Measurements from ENCODE around the gene SF3B5. TPM values are rescaled to one million over a fixed set of nuclear protein-coding genes. Genes with fewer than 3 reads are reported as not detected.

The SF3B5 gene
- total RNA-seq, 2 donors from 2014 or later = 198 to 212 TPM

DNA sequence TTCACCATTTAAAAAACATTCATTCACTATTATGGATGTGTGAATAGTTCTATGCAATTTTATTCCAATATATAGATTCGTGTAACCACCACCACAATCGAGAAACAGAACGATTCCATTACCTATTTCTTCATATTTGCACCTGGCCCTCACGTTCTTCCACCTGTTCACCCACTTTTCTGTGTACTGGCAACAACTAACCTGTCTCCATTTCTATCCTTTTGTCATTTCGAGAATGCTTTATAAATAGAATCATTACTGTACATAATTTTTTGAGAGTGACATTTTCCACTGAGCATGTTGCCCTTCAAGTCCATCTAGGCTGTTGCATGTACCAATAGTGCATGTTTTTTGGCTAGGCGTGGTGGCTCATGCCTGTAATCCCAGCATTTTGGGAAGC, 31.7 kb upstream of the SF3B5 start:
- WGBS = 89% methylated on average over 6 of the region's 6 CpGs
- TF ChIP-seq POLR2AphosphoS5 (IDR thresholded peaks at IDR 0.05) = no peak
- no peak for TF ChIP-seq POLR2A (IDR thresholded peaks at IDR 0.05)
- TF ChIP-seq, protein P1, sequence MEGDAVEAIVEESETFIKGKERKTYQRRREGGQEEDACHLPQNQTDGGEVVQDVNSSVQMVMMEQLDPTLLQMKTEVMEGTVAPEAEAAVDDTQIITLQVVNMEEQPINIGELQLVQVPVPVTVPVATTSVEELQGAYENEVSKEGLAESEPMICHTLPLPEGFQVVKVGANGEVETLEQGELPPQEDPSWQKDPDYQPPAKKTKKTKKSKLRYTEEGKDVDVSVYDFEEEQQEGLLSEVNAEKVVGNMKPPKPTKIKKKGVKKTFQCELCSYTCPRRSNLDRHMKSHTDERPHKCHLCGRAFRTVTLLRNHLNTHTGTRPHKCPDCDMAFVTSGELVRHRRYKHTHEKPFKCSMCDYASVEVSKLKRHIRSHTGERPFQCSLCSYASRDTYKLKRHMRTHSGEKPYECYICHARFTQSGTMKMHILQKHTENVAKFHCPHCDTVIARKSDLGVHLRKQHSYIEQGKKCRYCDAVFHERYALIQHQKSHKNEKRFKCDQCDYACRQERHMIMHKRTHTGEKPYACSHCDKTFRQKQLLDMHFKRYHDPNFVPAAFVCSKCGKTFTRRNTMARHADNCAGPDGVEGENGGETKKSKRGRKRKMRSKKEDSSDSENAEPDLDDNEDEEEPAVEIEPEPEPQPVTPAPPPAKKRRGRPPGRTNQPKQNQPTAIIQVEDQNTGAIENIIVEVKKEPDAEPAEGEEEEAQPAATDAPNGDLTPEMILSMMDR (IDR thresholded peaks at IDR 0.05) = no peak

DNA sequence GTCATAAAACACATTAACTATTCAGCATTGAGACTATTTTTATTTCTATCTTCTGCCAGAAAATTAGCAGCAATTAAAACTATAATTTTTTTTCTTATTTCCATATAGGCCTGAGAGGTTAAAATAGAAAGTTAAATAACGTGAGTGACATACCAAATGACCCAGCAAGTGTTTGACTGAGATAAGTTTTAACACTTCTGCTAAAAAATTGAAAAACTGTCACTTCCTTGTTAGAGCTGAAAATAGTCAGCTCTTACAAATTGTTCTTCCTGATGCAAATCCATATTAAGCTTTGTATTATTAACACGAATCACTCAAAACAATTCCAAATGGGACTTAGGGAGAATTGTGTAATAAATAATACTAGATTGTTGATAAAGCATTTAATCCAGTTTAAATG, 28.5 kb upstream of the SF3B5 start:
- H3K9me3 ChIP-seq = no peaks in the 10 kb centered on the region
- H3K27me3 ChIP-seq (replicated peaks; ENCODE audit: insufficient read depth) = no peaks in the 10 kb centered on the region
- H3K27ac ChIP-seq = no peak overlapping the region
- intact Hi-C loops (cut with DNase I) = no loop called here
- no peak for DNase-seq (ENCODE audit: low spot score)
- no peak overlapping the region for H3K4me3 ChIP-seq
- TF ChIP-seq POLR2AphosphoS5 (IDR thresholded peaks at IDR 0.05) (no peak), POLR2A (IDR thresholded peaks at IDR 0.05) (no peak)
- TF ChIP-seq, protein P1 (IDR thresholded peaks at IDR 0.05) = no peak
- H3K36me3 ChIP-seq = no peaks in the 10 kb centered on the region
- no peaks in the 10 kb centered on the region for H3K4me1 ChIP-seq (replicated peaks)
- WGBS = 83% methylated on average over 2 of the region's 2 CpGs

More for the DNA sequence above, 31.7 kb upstream of the SF3B5 start:
- no peaks in the 10 kb centered on the region for H3K9me3 ChIP-seq
- no peaks in the 10 kb centered on the region for H3K4me1 ChIP-seq (replicated peaks)
- DNase-seq (ENCODE audit: low spot score) = no peak
- no peaks in the 10 kb centered on the region for H3K36me3 ChIP-seq
- H3K4me3 ChIP-seq = no peak overlapping the region
- H3K27ac ChIP-seq = no peak overlapping the region
- no peaks in the 10 kb centered on the region for H3K27me3 ChIP-seq (replicated peaks; ENCODE audit: insufficient read depth)
- intact Hi-C loops (cut with DNase I) = no loop called here

DNA sequence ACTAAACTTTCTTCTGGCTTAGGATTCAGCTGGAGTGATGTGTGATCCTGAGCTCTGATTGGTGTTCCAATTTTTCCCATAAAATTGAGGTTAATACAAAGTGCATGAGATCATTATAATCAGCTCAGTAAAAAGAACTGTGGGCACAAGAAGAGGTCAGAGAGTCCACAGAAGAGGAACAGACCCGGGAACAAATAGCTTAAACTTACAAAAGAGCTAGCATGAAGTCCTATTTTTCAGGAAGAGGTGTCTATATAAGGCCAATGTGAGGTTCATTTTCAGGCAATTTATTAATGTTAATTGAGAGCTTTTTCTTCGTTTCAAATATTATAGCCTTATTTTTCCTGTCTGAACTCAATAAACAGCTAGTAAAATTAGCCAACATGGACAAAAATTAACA, 28.0 kb upstream of the SF3B5 start:
- TF ChIP-seq POLR2A (IDR thresholded peaks at IDR 0.05) (no peak), POLR2AphosphoS5 (IDR thresholded peaks at IDR 0.05) (no peak)
- TF ChIP-seq, protein P1 (IDR thresholded peaks at IDR 0.05) = no peak
- intact Hi-C loops (cut with DNase I) = no loop called here
- H3K9me3 ChIP-seq = no peaks in the 10 kb centered on the region
- DNase-seq (ENCODE audit: low spot score) = no peak
- 51% methylated on average over 2 of the region's 2 CpGs for WGBS
- no peaks in the 10 kb centered on the region for H3K4me1 ChIP-seq (replicated peaks)
- H3K36me3 ChIP-seq = no peaks in the 10 kb centered on the region
- no peak overlapping the region for H3K4me3 ChIP-seq
- no peaks in the 10 kb centered on the region for H3K27me3 ChIP-seq (replicated peaks; ENCODE audit: insufficient read depth)
- H3K27ac ChIP-seq = no peak overlapping the region

DNA sequence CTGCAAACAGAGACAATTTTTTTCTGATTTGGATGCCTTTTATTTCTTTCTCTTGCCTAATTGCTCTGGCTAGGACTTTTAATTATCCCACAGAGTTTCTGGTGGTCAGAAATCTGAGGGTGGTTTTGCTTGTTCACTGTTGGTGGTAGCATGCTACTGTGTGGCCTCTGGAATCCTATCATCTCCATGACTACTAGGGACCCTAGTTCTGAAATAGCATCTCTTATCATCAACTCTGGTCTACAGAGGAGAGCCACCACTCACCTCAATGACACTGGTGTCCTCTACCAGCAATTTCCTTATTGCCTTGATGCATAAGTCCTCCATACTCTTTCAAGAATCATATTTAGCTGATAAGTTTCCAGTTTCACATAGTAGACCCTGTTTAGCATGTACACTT, 27.5 kb upstream of the SF3B5 start:
- Histone ChIP-seq H3K4me1 (replicated peaks) (no peaks in the 10 kb centered on the region), H3K27ac (no peak overlapping the region), H3K4me3 (no peak overlapping the region), H3K27me3 (replicated peaks; ENCODE audit: insufficient read depth) (no peaks in the 10 kb centered on the region), H3K9me3 (no peaks in the 10 kb centered on the region), H3K36me3 (no peaks in the 10 kb centered on the region)
- no peak for DNase-seq (ENCODE audit: low spot score)
- intact Hi-C loops (cut with DNase I) = no loop called here
- TF ChIP-seq, protein P1 (IDR thresholded peaks at IDR 0.05) = no peak

DNA sequence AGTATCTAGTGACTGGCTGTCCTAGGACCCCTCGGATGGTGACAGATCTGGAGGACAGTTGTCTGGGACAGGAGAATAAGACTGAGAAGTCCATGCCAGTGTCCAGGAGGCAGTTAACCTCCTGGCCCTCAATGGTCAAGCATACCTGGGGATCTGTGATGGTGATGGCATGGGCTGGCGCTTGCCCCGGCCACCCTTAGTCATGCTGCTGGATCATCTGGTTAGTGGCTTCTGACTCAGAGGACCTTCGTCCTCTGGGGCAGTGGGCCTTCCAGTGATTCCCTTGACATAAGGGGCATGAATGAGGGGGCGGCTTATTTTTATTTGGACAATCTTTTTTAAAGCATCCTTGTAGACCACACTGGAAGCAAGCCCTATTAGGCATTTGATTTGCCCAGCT, 24.0 kb upstream of the SF3B5 start:
- no peak for DNase-seq (ENCODE audit: low spot score)
- WGBS = 96% methylated on average over 5 of the region's 5 CpGs

More for the DNA sequence above, 24.0 kb upstream of the SF3B5 start:
- H3K9me3 ChIP-seq = no peaks in the 10 kb centered on the region
- TF ChIP-seq POLR2A (IDR thresholded peaks at IDR 0.05) (no peak), POLR2AphosphoS5 (IDR thresholded peaks at IDR 0.05) (no peak)
- TF ChIP-seq, protein P1 (IDR thresholded peaks at IDR 0.05) = no peak
- intact Hi-C loops (cut with DNase I) = no loop called here
- H3K4me3 ChIP-seq = no peak overlapping the region
- H3K36me3 ChIP-seq = no peaks in the 10 kb centered on the region
- no peaks in the 10 kb centered on the region for H3K27me3 ChIP-seq (replicated peaks; ENCODE audit: insufficient read depth)
- H3K27ac ChIP-seq = no peak overlapping the region
- no peaks in the 10 kb centered on the region for H3K4me1 ChIP-seq (replicated peaks)

Measured in prostate gland (tissue), 2 donors.